ENCODE measurements around the gene ATXN1. TPM values are rescaled to one million over a fixed set of nuclear protein-coding genes. Genes with fewer than 3 reads are reported as not detected.
A peak's percentile ranks its signal among the peaks of the same experiment; 100 is the strongest.

ATXN1 gene
- total RNA-seq, 3 donors from 2014 or later: 30.4 to 87.3 (median 50.1) TPM

DNA sequence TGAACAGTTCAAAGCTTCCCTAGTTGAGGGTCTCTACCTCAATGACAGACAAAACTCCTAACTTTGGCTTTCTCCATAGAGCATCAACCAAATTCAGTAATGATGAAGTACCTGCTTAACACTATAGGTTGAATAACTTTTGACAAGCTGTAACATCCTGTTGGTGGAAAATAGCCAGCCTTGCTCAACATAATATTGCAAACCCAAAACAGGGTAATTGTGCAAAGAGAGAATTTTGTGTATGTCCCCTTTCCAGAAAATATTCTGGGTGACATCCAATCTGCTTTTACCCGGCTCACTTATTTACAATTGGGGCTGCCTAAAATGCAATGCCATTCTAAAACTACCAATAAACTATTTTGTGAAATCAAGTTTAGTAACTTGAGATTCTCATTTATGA lies 72.8 kb downstream of the ATXN1 start:
- DNase-seq (no peak), ATAC-seq (no peak)
- TF ChIP-seq, protein P1, sequence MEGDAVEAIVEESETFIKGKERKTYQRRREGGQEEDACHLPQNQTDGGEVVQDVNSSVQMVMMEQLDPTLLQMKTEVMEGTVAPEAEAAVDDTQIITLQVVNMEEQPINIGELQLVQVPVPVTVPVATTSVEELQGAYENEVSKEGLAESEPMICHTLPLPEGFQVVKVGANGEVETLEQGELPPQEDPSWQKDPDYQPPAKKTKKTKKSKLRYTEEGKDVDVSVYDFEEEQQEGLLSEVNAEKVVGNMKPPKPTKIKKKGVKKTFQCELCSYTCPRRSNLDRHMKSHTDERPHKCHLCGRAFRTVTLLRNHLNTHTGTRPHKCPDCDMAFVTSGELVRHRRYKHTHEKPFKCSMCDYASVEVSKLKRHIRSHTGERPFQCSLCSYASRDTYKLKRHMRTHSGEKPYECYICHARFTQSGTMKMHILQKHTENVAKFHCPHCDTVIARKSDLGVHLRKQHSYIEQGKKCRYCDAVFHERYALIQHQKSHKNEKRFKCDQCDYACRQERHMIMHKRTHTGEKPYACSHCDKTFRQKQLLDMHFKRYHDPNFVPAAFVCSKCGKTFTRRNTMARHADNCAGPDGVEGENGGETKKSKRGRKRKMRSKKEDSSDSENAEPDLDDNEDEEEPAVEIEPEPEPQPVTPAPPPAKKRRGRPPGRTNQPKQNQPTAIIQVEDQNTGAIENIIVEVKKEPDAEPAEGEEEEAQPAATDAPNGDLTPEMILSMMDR (IDR thresholded peaks at IDR 0.05): no peak
- H3K9me3 ChIP-seq: no peaks in the 10 kb centered on the region
- no peaks in the 10 kb centered on the region for H3K4me1 ChIP-seq (ENCODE audit: low read depth)
- H3K36me3 ChIP-seq (ENCODE audit: low read depth): no peaks in the 10 kb centered on the region
- no peak overlapping the region for H3K4me3 ChIP-seq
- intact Hi-C loops (cut with DNase I, micrococcal nuclease): no loop called here

GRCh38 chr6:16687045-16687444 lies 74.2 kb downstream of the ATXN1 start:
- intact Hi-C loops (cut with DNase I, micrococcal nuclease): no loop called here
- Histone ChIP-seq H3K4me3 (no peak overlapping the region), H3K9me3 (no peaks in the 10 kb centered on the region), H3K4me1 (ENCODE audit: low read depth) (no peaks in the 10 kb centered on the region), H3K36me3 (ENCODE audit: low read depth) (no peaks in the 10 kb centered on the region)
- no peak for ATAC-seq
- TF ChIP-seq, protein P1 (IDR thresholded peaks at IDR 0.05): no peak
- DNase-seq: no peak

DNA sequence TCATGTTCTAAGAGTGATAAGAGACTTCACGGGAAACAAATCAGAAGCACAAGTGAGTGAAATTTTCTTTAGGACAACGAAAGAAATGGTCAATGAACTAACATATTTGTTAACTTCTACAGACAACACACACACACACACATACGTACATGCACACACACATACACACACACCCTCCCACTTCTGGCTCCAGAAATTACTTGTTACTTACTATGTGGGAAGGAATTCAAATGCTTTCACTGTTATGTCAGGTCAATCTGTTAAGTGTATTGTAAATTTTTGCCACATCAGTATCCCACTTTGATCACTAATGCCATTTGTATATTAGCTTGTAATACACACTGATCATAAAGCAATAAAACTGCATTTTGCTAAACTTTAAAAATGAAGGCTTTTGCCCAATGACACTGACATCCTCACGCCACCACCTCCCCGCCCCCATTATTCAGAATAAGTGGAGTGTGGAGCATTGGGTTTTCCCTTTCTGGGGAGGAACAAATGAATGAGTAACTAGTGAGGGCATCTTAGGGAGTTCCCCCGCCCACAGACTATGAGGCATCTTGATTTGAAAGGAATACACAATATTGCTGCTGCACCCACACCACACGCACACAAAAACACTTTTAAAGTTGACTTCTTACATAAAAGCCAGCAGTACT lies 76.2 kb downstream of the ATXN1 start:
- ATAC-seq: peak; percentile 50
- H3K4me3 ChIP-seq: no peak overlapping the region
- intact Hi-C loops (cut with DNase I, micrococcal nuclease): no loop called here
- no peaks in the 10 kb centered on the region for H3K36me3 ChIP-seq (ENCODE audit: low read depth)
- H3K9me3 ChIP-seq: no peaks in the 10 kb centered on the region
- no peaks in the 10 kb centered on the region for H3K4me1 ChIP-seq (ENCODE audit: low read depth)
- TF ChIP-seq, protein P1 (IDR thresholded peaks at IDR 0.05): no peak
- DNase-seq: no peak

DNA sequence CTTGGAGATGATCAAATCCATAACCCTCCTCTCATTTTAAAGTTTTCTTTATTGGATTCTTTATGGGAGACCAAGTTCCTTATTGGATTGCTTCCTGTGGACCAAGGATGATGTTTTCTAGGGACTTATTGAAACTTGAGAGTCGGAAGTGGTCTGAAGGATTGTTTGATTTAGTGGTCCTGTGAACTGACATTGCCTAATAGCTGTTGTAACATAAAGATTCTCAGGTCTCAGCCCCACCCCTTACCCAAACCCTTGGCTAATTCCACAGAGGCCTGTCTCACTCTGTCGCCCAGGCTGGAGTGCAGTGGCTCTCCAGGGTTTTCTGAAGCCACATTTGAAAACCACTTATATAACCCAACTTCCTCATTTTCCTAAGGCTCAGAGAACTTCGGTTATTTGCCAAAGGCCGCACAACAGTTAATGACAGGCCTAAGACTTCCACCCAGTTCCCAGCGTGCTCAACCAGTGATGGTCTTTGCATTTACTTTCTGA lies 77.0 kb downstream of the ATXN1 start:
- DNase-seq: no peak
- TF ChIP-seq, protein P1 (IDR thresholded peaks at IDR 0.05): no peak
- Histone ChIP-seq H3K36me3 (ENCODE audit: low read depth) (no peaks in the 10 kb centered on the region), H3K9me3 (no peaks in the 10 kb centered on the region), H3K4me1 (ENCODE audit: low read depth) (no peaks in the 10 kb centered on the region), H3K4me3 (no peak overlapping the region)
- intact Hi-C loops (cut with DNase I, micrococcal nuclease): no loop called here
- peak; percentile 26 for ATAC-seq

- ATAC-seq: peak; percentile 74
- no peaks in the 10 kb centered on the region for H3K9me3 ChIP-seq
- DNase-seq: peak in 1 of 3 donors; percentile 25
- H3K4me3 ChIP-seq: no peak overlapping the region
- H3K36me3 ChIP-seq (ENCODE audit: low read depth): no peaks in the 10 kb centered on the region
- H3K4me1 ChIP-seq (ENCODE audit: low read depth): no peaks in the 10 kb centered on the region
- TF ChIP-seq, protein P1 (IDR thresholded peaks at IDR 0.05): no peak
- intact Hi-C loops (cut with DNase I, micrococcal nuclease): no loop called here
These were observed 77.5 kb downstream of the ATXN1 start for GRCh38 chr6:16683641-16684194.

All from mucosa of descending colon (tissue), 3 donors.